ENCODE measurements around the gene ARPC1B.

Gene ARPC1B

GRCh38 chr7:99404977-99405320, 30.4 kb downstream of the ARPC1B start:
- peaks cover 66% of the 10 kb centered on the region for H3K36me3 ChIP-seq (ENCODE audit: low read depth)
- ATAC-seq (ENCODE audit: low read depth): no peak

GRCh38 chr7:99406557-99406956, 32.0 kb downstream of the ARPC1B start:
- Histone ChIP-seq H3K36me3 (ENCODE audit: low read depth) (peaks cover 66% of the 10 kb centered on the region), H3K9me3 (ENCODE audit: severe bottlenecking) (no peaks in the 10 kb centered on the region), H3K4me3 (ENCODE audit: severe bottlenecking) (no peak overlapping the region), H3K27ac (ENCODE audit: poor library complexity, severe bottlenecking) (peak overlapping the region; percentile 81), H3K27me3 (ENCODE audit: insufficient read depth, poor library complexity, severe bottlenecking) (no peaks in the 10 kb centered on the region), H3K4me1 (ENCODE audit: insufficient read depth, poor library complexity, severe bottlenecking) (peaks cover 6% of the 10 kb centered on the region)
- no peak for TF ChIP-seq CTCF (IDR thresholded peaks at IDR 0.05; ENCODE audit: poor library complexity, severe bottlenecking)
- ATAC-seq (ENCODE audit: low read depth): no peak
- no peak for DNase-seq (ENCODE audit: low spot score)

More at GRCh38 chr7:99404977-99405320, 30.4 kb downstream of the ARPC1B start:
- Histone ChIP-seq H3K27ac (ENCODE audit: poor library complexity, severe bottlenecking) (no peak overlapping the region), H3K9me3 (ENCODE audit: severe bottlenecking) (no peaks in the 10 kb centered on the region), H3K4me1 (ENCODE audit: insufficient read depth, poor library complexity, severe bottlenecking) (peaks cover 6% of the 10 kb centered on the region), H3K4me3 (ENCODE audit: severe bottlenecking) (no peak overlapping the region), H3K27me3 (ENCODE audit: insufficient read depth, poor library complexity, severe bottlenecking) (no peaks in the 10 kb centered on the region)
- TF ChIP-seq CTCF (IDR thresholded peaks at IDR 0.05; ENCODE audit: poor library complexity, severe bottlenecking): no peak
- DNase-seq (ENCODE audit: low spot score): no peak

- ATAC-seq (ENCODE audit: low read depth): peak; percentile 53
- no peak for TF ChIP-seq CTCF (IDR thresholded peaks at IDR 0.05; ENCODE audit: poor library complexity, severe bottlenecking)
- peaks cover 6% of the 10 kb centered on the region for H3K4me1 ChIP-seq (ENCODE audit: insufficient read depth, poor library complexity, severe bottlenecking)
- peak overlapping the region; percentile 99 for H3K4me3 ChIP-seq (ENCODE audit: severe bottlenecking)
- H3K9me3 ChIP-seq (ENCODE audit: severe bottlenecking): no peaks in the 10 kb centered on the region
- no peaks in the 10 kb centered on the region for H3K27me3 ChIP-seq (ENCODE audit: insufficient read depth, poor library complexity, severe bottlenecking)
- no peak for DNase-seq (ENCODE audit: low spot score)
- peak overlapping the region; percentile 81 for H3K27ac ChIP-seq (ENCODE audit: poor library complexity, severe bottlenecking)
- H3K36me3 ChIP-seq (ENCODE audit: low read depth): peaks cover 65% of the 10 kb centered on the region
These were observed 33.4 kb downstream of the ARPC1B start for GRCh38 chr7:99407872-99408378.

GRCh38 chr7:99408379-99409191, 34.1 kb downstream of the ARPC1B start, which contains the start of the genes BUD31 and PDAP1:
BUD31 (plus strand) TSS chr7:99408969; CDS start chr7:99411093, 2,124 bp downstream.
PDAP1 (minus strand) TSS chr7:99408597; CDS start chr7:99408548, 49 bp downstream.
- peak; percentile 78 for ATAC-seq (ENCODE audit: low read depth)
- Histone ChIP-seq H3K27me3 (ENCODE audit: insufficient read depth, poor library complexity, severe bottlenecking) (no peaks in the 10 kb centered on the region), H3K27ac (ENCODE audit: poor library complexity, severe bottlenecking) (peak within 1 kb of the TSS; percentile 81), H3K9me3 (ENCODE audit: severe bottlenecking) (no peaks in the 10 kb centered on the region), H3K4me3 (ENCODE audit: severe bottlenecking) (peak within 1 kb of the TSS; percentile 99), H3K4me1 (ENCODE audit: insufficient read depth, poor library complexity, severe bottlenecking) (peaks cover 6% of the 10 kb centered on the region), H3K36me3 (ENCODE audit: low read depth) (peaks cover 65% of the 10 kb centered on the region)
- DNase-seq (ENCODE audit: low spot score): peak; percentile 90
- TF ChIP-seq CTCF (IDR thresholded peaks at IDR 0.05; ENCODE audit: poor library complexity, severe bottlenecking): no peak

GRCh38 chr7:99409192-99409572, 34.7 kb downstream of the ARPC1B start:
- peak; percentile 4; the same call in 2 of the 3 replicates for ATAC-seq (ENCODE audit: low read depth)
- Histone ChIP-seq H3K36me3 (ENCODE audit: low read depth) (peaks cover 67% of the 10 kb centered on the region), H3K27me3 (ENCODE audit: insufficient read depth, poor library complexity, severe bottlenecking) (no peaks in the 10 kb centered on the region), H3K9me3 (ENCODE audit: severe bottlenecking) (no peaks in the 10 kb centered on the region), H3K27ac (ENCODE audit: poor library complexity, severe bottlenecking) (peak overlapping the region; percentile 81), H3K4me1 (ENCODE audit: insufficient read depth, poor library complexity, severe bottlenecking) (peaks cover 6% of the 10 kb centered on the region), H3K4me3 (ENCODE audit: severe bottlenecking) (peak overlapping the region; percentile 99)
- TF ChIP-seq CTCF (IDR thresholded peaks at IDR 0.05; ENCODE audit: poor library complexity, severe bottlenecking): no peak
- DNase-seq (ENCODE audit: low spot score): no peak

All from RWPE2 (cell line).